DOHH2 (cell line): Measurements from ENCODE around the gene ZNRF1.

Experiments used
- H3F3A ChIP-seq: fragments of 200-600 bp; sonication (generic), shearing (Covaris generic); 2 replicates; pipeline ENCODE4 v1.6.0; 2016; ENCODE audit warnings: antibody characterized with exemption, mild to moderate bottlenecking; ENCODE audit not compliant: control insufficient read depth, insufficient read depth
- H3K27ac ChIP-seq: fragments of 200-600 bp; sonication (generic); 2 replicates; pipeline ENCODE4 v1.5.1; 2014; ENCODE audit warnings: low read depth, mild to moderate bottlenecking, low read length, moderate library complexity
- H3K27me3 ChIP-seq: fragments of 200-600 bp; sonication (generic); 2 replicates; pipeline ENCODE4 v1.6.1; 2014; ENCODE audit warnings: mild to moderate bottlenecking, low read length, mixed read lengths; ENCODE audit not compliant: control insufficient read depth
- H3K36me3 ChIP-seq: fragments of 200-600 bp; sonication (generic); 2 replicates; pipeline ENCODE4 v1.6.1; 2014; ENCODE audit warnings: mild to moderate bottlenecking, low read length, moderate library complexity, mixed read lengths; ENCODE audit not compliant: control insufficient read depth
- H3K4me1 ChIP-seq: fragments of 200-600 bp; sonication (generic); 2 replicates; pipeline ENCODE4 v1.6.1; 2014; ENCODE audit warnings: mild to moderate bottlenecking, low read length, mixed read lengths; ENCODE audit not compliant: control insufficient read depth
- H3K4me2 ChIP-seq: fragments of 200-600 bp; sonication (generic); 2 replicates; pipeline ENCODE4 v1.6.0; 2014; ENCODE audit warnings: mild to moderate bottlenecking, low read length, moderate library complexity
- H3K4me3 ChIP-seq: fragments of 200-600 bp; sonication (generic); 2 replicates; pipeline ENCODE4 v1.5.1; 2014; ENCODE audit warnings: mild to moderate bottlenecking, low read length, mixed read lengths
- H3K79me2 ChIP-seq: fragments of 200-600 bp; sonication (generic); 2 replicates; pipeline ENCODE4 v1.6.1; 2014; ENCODE audit warnings: mild to moderate bottlenecking, low read length, mixed read lengths; ENCODE audit not compliant: control insufficient read depth
- H3K9me2 ChIP-seq: fragments of 200-600 bp; sonication (generic); replicated peaks from 2 replicates; pipeline ENCODE4 v1.6.1; 2014; ENCODE audit warnings: mild to moderate bottlenecking, low read length, mixed read lengths; ENCODE audit not compliant: control insufficient read depth
- H3K9me3 ChIP-seq: fragments of 200-600 bp; sonication (generic); 2 replicates; pipeline ENCODE4 v1.6.1; 2014; ENCODE audit warnings: antibody characterized with exemption, low read length, mixed read lengths; ENCODE audit not compliant: control insufficient read depth, insufficient read depth
- H4K20me1 ChIP-seq: fragments of 200-600 bp; sonication (generic); 2 replicates; pipeline ENCODE4 v1.6.0; 2014; ENCODE audit warnings: low read depth, mild to moderate bottlenecking, antibody characterized with exemption, low read length, moderate library complexity; ENCODE audit not compliant: control insufficient read depth, insufficient read depth
- CTCF ChIP-seq: fragments of 200-600 bp; sonication (generic); IDR thresholded peaks from one replicate; pipeline ENCODE4 v1.5.1; 2014; ENCODE audit warnings: antibody characterized with exemption, mild to moderate bottlenecking, low read depth, low read length; ENCODE audit not compliant: poor library complexity, severe bottlenecking
- EZH2phosphoT487 ChIP-seq: fragments of 200-600 bp; sonication (generic); IDR thresholded peaks from 2 replicates; pipeline ENCODE4 v1.6.1; 2017; ENCODE audit warnings: borderline replicate concordance, mild to moderate bottlenecking, antibody characterized with exemption, low read length, moderate library complexity, mixed read lengths

The ZNRF1 gene

GRCh38 chr16:75043175-75043895, 44.5 kb downstream of the ZNRF1 start:
- H3K27ac ChIP-seq = no peak overlapping the region
- no peak overlapping the region for H3K4me2 ChIP-seq
- peaks cover 15% of the 10 kb centered on the region for H3K4me1 ChIP-seq
- H3K9me3 ChIP-seq = no peaks in the 10 kb centered on the region
- H3K4me3 ChIP-seq = no peak overlapping the region
- no peaks in the 10 kb centered on the region for H4K20me1 ChIP-seq
- no peaks in the 10 kb centered on the region for H3K9me2 ChIP-seq
- no peaks in the 10 kb centered on the region for H3K27me3 ChIP-seq
- TF ChIP-seq CTCF = no peak
- no peak for TF ChIP-seq EZH2phosphoT487
- H3K36me3 ChIP-seq = no peaks in the 10 kb centered on the region
- peaks cover 5% of the 10 kb centered on the region; the same call in 1 of the 2 replicates for H3K79me2 ChIP-seq
- no peaks in the 10 kb centered on the region for H3F3A ChIP-seq

GRCh38 chr16:75044800-75045361, 46.1 kb downstream of the ZNRF1 start:
- no peaks in the 10 kb centered on the region for H3K9me2 ChIP-seq
- peaks cover 7% of the 10 kb centered on the region; the same call in 1 of the 2 replicates for H3K79me2 ChIP-seq
- H4K20me1 ChIP-seq = no peaks in the 10 kb centered on the region
- H3K4me3 ChIP-seq = no peak overlapping the region
- no peaks in the 10 kb centered on the region for H3K9me3 ChIP-seq
- H3K27ac ChIP-seq = no peak overlapping the region
- TF ChIP-seq EZH2phosphoT487 = no peak
- TF ChIP-seq CTCF = no peak
- peaks cover 15% of the 10 kb centered on the region for H3K4me1 ChIP-seq
- no peaks in the 10 kb centered on the region for H3K36me3 ChIP-seq
- no peaks in the 10 kb centered on the region for H3F3A ChIP-seq
- no peak overlapping the region for H3K4me2 ChIP-seq
- no peaks in the 10 kb centered on the region for H3K27me3 ChIP-seq

GRCh38 chr16:75045424-75045823, 46.6 kb downstream of the ZNRF1 start:
- no peaks in the 10 kb centered on the region for H4K20me1 ChIP-seq
- no peaks in the 10 kb centered on the region for H3K9me2 ChIP-seq
- no peak overlapping the region for H3K4me3 ChIP-seq
- no peaks in the 10 kb centered on the region for H3K27me3 ChIP-seq
- no peaks in the 10 kb centered on the region for H3K9me3 ChIP-seq
- peaks cover 15% of the 10 kb centered on the region for H3K4me1 ChIP-seq
- H3K79me2 ChIP-seq = peaks cover 7% of the 10 kb centered on the region; the same call in 1 of the 2 replicates
- H3K27ac ChIP-seq = no peak overlapping the region
- TF ChIP-seq EZH2phosphoT487 (no peak), CTCF (no peak)
- H3K4me2 ChIP-seq = no peak overlapping the region
- H3F3A ChIP-seq = no peaks in the 10 kb centered on the region
- H3K36me3 ChIP-seq = no peaks in the 10 kb centered on the region
